Psoas muscle (tissue), 8 donors: Measurements from ENCODE around the gene CYBA. TPM values are rescaled to one million over a fixed set of nuclear protein-coding genes. Genes with fewer than 3 reads are reported as not detected.

Experiments used
- ATAC-seq, 4 donors: fragments of 200-7000 bp; cut with Tn5 transposase; one replicate each; pipeline ENCODE4 v1.9.1; 2020; ENCODE audit warnings: moderate library complexity in 3 of 4, mild to moderate bottlenecking in 2 of 4
- DNase-seq, 2 donors: peaks; one replicate each; pipeline ENCODE4 v3.0.0-alpha.2; 2020
- H3K27ac ChIP-seq: fragments of 200-600 bp; one replicate; pipeline ENCODE4 v1.8.0; 2022
- H3K27me3 ChIP-seq, 3 donors: fragments of 200-600 bp in 1 of 3; one replicate each; pipeline versions ENCODE4 v1.6.1 to v1.8.0; 2013 to 2022; ENCODE audit warnings: low read length in 2 of 3, mild to moderate bottlenecking in 2 of 3, moderate library complexity in 1 of 3; ENCODE audit not compliant: insufficient read depth in 3 of 3
- H3K36me3 ChIP-seq, 2 donors: fragments of 200-600 bp in 1 of 2; one replicate each; pipeline versions ENCODE4 v1.6.1 to v1.8.0; 2013 to 2022; ENCODE audit warnings: low read depth in 1 of 2, mild to moderate bottlenecking in 1 of 2, moderate library complexity in 1 of 2; ENCODE audit not compliant: insufficient read depth in 1 of 2
- H3K4me1 ChIP-seq: fragments of 200-600 bp; one replicate; pipeline ENCODE4 v1.8.0; 2022
- H3K4me3 ChIP-seq: fragments of 200-600 bp; one replicate; pipeline ENCODE4 v1.8.0; 2022; ENCODE audit warnings: mild to moderate bottlenecking
- H3K9me3 ChIP-seq: fragments of 200-600 bp; one replicate; pipeline ENCODE4 v1.8.0; 2022
- CTCF ChIP-seq: fragments of 200-600 bp; IDR thresholded peaks from one replicate; pipeline ENCODE4 v1.8.0; 2022; ENCODE audit warnings: antibody characterized with exemption
- WGBS, 3 donors: extraction: QIAGEN DNeasy Blood & Tissue Kit; methylation state at CpG; one replicate each; pipeline versions ENCODE4 v1.1.6 to v1.1.7; 2013; 5-methylcytosine and 5-hydroxymethylcytosine counted together
- intact Hi-C, 2 donors: fragments of 100-400 bp; cut with DNase I; formaldehyde crosslinking; loops; one replicate each; pipeline versions ENCODE4 v1.11.0 to v1.14.2; 2022
- polyA plus RNA-seq, 3 donors: library from polyadenylated mRNA; stranded (reverse); fragments of 200-250 nt; gene quantifications; one replicate each; pipeline ENCODE4 v1.2.3, GENCODE V29; 2013
- total RNA-seq, 4 donors: library from RNA; stranded (reverse); fragmentation: NEBNext Ultra II Directional in 2 of 4; extraction: Animal tissue kit (Norgen Biotek cat#: 25700) in 2 of 4; gene quantifications; one replicate each; pipeline versions ENCODE4 v1.2.1 to v1.2.4, GENCODE V29; 2021 to 2023
- donor health status: healthy with polysubstance abuse.
- donor health status: DM: no; HTN: no; CAD: no; lungs with moderate emphysema.
- donor health status: Bipolar disorder and iron deficiency.
- donor health status: healthy.
- donor health status: DM: yes; HTN: yes; CAD: no.
- donor health status: DM: no; HTN: no; CAD: no.
- donor health status: DM: no; HTN: no; CAD: no.
- donor health status: DM: yes; HTN: yes; CAD: no.

CYBA gene
- total and polyA plus RNA-seq, 7 donors = 9.1 to 28.0 (median 19.4) TPM

DNA sequence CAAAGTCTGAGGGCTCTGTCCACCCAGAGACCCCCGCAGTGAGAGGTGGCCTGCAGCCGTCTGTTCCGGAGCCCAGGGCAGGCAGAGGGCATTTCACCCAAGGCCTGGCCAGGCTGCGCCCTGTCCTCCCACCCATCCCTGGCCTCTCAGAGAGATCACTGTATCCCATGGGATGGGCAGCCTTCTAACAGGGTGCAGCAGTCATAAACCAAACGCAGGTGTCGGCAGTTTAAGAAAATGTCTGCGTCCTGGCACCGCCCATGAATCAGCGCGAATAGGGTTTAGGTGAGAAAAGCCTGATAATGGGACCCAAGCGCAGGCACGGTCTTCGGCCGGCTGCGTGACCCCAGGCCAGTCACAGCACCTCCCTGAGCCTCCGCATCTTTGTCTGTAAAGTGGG, 5.4 kb downstream of the CYBA start:
- intact Hi-C loops = no loop called here
- ATAC-seq (no peak), DNase-seq (no peak)
- no peak for TF ChIP-seq CTCF
- Histone ChIP-seq H3K4me1 (no peaks in the 10 kb centered on the region), H3K36me3 (no peaks in the 10 kb centered on the region), H3K27ac (no peak overlapping the region), H3K27me3 (peaks cover 0 to 5% (median 3%) of the 10 kb centered on the region in 3 donors), H3K4me3 (no peak overlapping the region), H3K9me3 (no peaks in the 10 kb centered on the region)
- 91 to 93% (median 91%) methylated on average over 16 of the region's 16 CpGs for WGBS, 3 donors

GRCh38 chr16:88643644-88643932, 7.3 kb downstream of the CYBA start:
- H3K27ac ChIP-seq = no peak overlapping the region
- WGBS, 3 donors = 85 to 87% (median 86%) methylated on average over 6 to 9 of the region's 9 CpGs
- no peak for TF ChIP-seq CTCF
- no peak overlapping the region for H3K4me3 ChIP-seq
- DNase-seq (no peak), ATAC-seq (no peak)
- no peaks in the 10 kb centered on the region for H3K36me3 ChIP-seq
- H3K4me1 ChIP-seq = no peaks in the 10 kb centered on the region
- H3K9me3 ChIP-seq = no peaks in the 10 kb centered on the region
- H3K27me3 ChIP-seq = peaks cover 0 to 24% (median 11%) of the 10 kb centered on the region in 3 donors
- intact Hi-C loops = no loop called here

GRCh38 chr16:88642881-88643643, 7.8 kb downstream of the CYBA start:
- H3K27ac ChIP-seq = no peak overlapping the region
- WGBS, 3 donors = 81 to 85% (median 84%) methylated on average over 31 to 58 of the region's 58 CpGs
- H3K4me1 ChIP-seq = no peaks in the 10 kb centered on the region
- no peaks in the 10 kb centered on the region for H3K36me3 ChIP-seq
- DNase-seq (no peak), ATAC-seq (no peak)
- H3K27me3 ChIP-seq = peaks cover 0 to 29% (median 14%) of the 10 kb centered on the region in 3 donors
- no peaks in the 10 kb centered on the region for H3K9me3 ChIP-seq
- TF ChIP-seq CTCF = no peak
- intact Hi-C loops = no loop called here
- H3K4me3 ChIP-seq = no peak overlapping the region

GRCh38 chr16:88640498-88641247, 10.2 kb downstream of the CYBA start:
- H3K36me3 ChIP-seq = no peaks in the 10 kb centered on the region
- no peaks in the 10 kb centered on the region for H3K4me1 ChIP-seq
- intact Hi-C loops = no loop called here
- peaks cover 0 to 34% (median 16%) of the 10 kb centered on the region in 3 donors for H3K27me3 ChIP-seq
- 54 to 61% (median 61%) methylated on average over 17 of the region's 17 CpGs for WGBS, 3 donors
- no peak for TF ChIP-seq CTCF
- no peaks in the 10 kb centered on the region for H3K9me3 ChIP-seq
- no peak overlapping the region for H3K27ac ChIP-seq
- DNase-seq (no peak), ATAC-seq (no peak)
- no peak overlapping the region for H3K4me3 ChIP-seq
